ENCODE data around the gene VGLL1. TPM values are rescaled to one million over a fixed set of nuclear protein-coding genes. Genes with fewer than 3 reads are reported as not detected.

The VGLL1 gene
- polyA plus RNA-seq, 3 donors: not detected

DNA sequence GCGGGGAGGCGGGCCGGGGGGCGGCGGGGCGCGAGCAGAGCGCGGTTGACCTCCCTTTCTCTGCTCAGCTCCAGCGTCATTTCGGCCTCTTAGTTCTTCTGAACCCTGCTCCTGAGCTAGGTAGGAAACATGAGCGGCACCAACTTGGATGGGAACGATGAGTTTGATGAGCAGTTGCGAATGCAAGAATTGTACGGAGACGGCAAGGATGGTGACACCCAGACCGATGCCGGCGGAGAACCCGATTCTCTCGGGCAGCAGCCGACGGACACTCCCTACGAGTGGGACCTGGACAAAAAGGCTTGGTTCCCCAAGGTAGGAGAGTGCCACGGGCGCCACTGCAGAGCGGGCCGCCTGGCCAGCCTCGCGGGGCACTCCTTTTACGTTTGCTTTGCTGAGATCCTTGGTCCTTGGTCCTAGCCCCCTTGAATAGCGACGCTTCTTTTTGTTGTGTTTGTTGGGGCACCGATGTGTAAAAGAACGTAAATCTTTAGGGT lies 34.4 kb upstream of the VGLL1 start, which contains the start of gene HTATSF1:
TSS of gene HTATSF1 (plus strand) at position 37 of the 497 bp plus-strand sequence. CDS start at position 130, 93 bp downstream.
- TF ChIP-seq, protein P1, sequence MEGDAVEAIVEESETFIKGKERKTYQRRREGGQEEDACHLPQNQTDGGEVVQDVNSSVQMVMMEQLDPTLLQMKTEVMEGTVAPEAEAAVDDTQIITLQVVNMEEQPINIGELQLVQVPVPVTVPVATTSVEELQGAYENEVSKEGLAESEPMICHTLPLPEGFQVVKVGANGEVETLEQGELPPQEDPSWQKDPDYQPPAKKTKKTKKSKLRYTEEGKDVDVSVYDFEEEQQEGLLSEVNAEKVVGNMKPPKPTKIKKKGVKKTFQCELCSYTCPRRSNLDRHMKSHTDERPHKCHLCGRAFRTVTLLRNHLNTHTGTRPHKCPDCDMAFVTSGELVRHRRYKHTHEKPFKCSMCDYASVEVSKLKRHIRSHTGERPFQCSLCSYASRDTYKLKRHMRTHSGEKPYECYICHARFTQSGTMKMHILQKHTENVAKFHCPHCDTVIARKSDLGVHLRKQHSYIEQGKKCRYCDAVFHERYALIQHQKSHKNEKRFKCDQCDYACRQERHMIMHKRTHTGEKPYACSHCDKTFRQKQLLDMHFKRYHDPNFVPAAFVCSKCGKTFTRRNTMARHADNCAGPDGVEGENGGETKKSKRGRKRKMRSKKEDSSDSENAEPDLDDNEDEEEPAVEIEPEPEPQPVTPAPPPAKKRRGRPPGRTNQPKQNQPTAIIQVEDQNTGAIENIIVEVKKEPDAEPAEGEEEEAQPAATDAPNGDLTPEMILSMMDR (IDR thresholded peaks at IDR 0.05): no peak
- Mint-ChIP-seq H3K4me3 (peak within 1 kb of the TSS; percentile 85 to 91), H3K27me3 (ENCODE audit: low read depth in 3 of 3) (peaks cover 0 to 3% (median 0%) of the 10 kb centered on the region in 3 donors), H3K36me3 (peaks cover 10 to 15% of the 10 kb centered on the region in 2 donors), H3K9me3 (peaks cover 0 to 6% (median 0%) of the 10 kb centered on the region in 7 donors), H3K4me1 (peaks cover 22% of the 10 kb centered on the region), H3K27ac (peak within 1 kb of the TSS; percentile 92 to 97 (median 95))
- Histone ChIP-seq H3K27me3 (ENCODE audit: control insufficient read depth in 2 of 2, insufficient read depth in 2 of 2, low read length in 2 of 2) (no peaks in the 10 kb centered on the region), H3K4me3 (replicated peaks in 1 of 3; ENCODE audit: low read depth in 2 of 3, low read length in 3 of 3) (peak within 1 kb of the TSS; percentile 72 to 98 (median 80)), H3K4me1 (ENCODE audit: control insufficient read depth in 1 of 2, insufficient read depth in 2 of 2, low read length in 2 of 2) (peaks cover 17 to 27% of the 10 kb centered on the region in 2 donors), H2AFZ (ENCODE audit: insufficient read depth, low read depth, low read length, poor library complexity, severe bottlenecking) (peak within 1 kb of the TSS; percentile 80), H4K20me1 (ENCODE audit: insufficient read depth, low read length) (no peaks in the 10 kb centered on the region), H3K4me2 (replicated peaks; ENCODE audit: extremely low read depth, low read length, poor library complexity, severe bottlenecking) (peak within 1 kb of the TSS; percentile 76), H3K79me2 (ENCODE audit: insufficient read depth, low read length) (peaks cover 15% of the 10 kb centered on the region), H3K9ac (ENCODE audit: insufficient read depth, low read length, poor library complexity, severe bottlenecking) (peak within 1 kb of the TSS; percentile 72), H3K9me3 (replicated peaks in 1 of 2; ENCODE audit: control insufficient read depth in 1 of 2, insufficient read depth in 1 of 2, low read length in 2 of 2) (no peaks in the 10 kb centered on the region), H3K27ac (ENCODE audit: low read depth in 1 of 2, low read length in 2 of 2) (peak within 1 kb of the TSS; percentile 74 to 87), H3K36me3 (replicated peaks in 1 of 2; ENCODE audit: control insufficient read depth in 1 of 2, insufficient read depth in 2 of 2, low read length in 2 of 2) (peaks cover 20 to 29% of the 10 kb centered on the region in 2 donors)
- intact Hi-C loops (cut with micrococcal nuclease): no loop called here
- DNase-seq: peak; percentile 0 to 7 (median 3)
- 0% methylated on average over 26 of the region's 35 CpGs for WGBS (ENCODE audit: insufficient coverage)

DNA sequence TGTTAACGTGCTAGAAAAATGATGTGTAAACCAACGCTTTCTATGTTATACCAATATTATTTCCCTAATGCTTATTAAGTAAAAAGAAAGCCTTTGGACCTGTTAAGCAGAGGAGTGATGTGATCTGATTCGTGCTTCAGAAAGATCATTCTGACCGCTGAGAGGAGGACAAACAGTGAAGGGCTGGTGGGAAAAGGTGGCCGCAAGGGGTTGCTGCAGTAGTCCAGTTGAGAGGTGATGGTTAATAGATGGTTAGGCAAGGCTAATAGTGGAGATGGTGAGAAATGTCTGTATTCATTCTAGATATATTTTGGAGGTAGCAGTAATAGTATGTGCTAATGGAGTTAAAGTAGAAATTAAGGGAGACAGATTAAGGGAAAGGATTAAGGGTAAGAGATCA lies 12.9 kb upstream of the VGLL1 start:
- 89% methylated on average over 2 of the region's 5 CpGs for WGBS (ENCODE audit: insufficient coverage)

More for the DNA sequence above, 12.9 kb upstream of the VGLL1 start:
- Histone ChIP-seq H3K79me2 (ENCODE audit: insufficient read depth, low read length) (no peaks in the 10 kb centered on the region), H4K20me1 (ENCODE audit: insufficient read depth, low read length) (no peaks in the 10 kb centered on the region), H3K9me3 (replicated peaks in 1 of 2; ENCODE audit: control insufficient read depth in 1 of 2, insufficient read depth in 1 of 2, low read length in 2 of 2) (no peaks in the 10 kb centered on the region), H3K27me3 (ENCODE audit: control insufficient read depth in 2 of 2, insufficient read depth in 2 of 2, low read length in 2 of 2) (peaks cover 0 to 5% of the 10 kb centered on the region in 2 donors), H3K36me3 (replicated peaks in 1 of 2; ENCODE audit: control insufficient read depth in 1 of 2, insufficient read depth in 2 of 2, low read length in 2 of 2) (no peaks in the 10 kb centered on the region), H2AFZ (ENCODE audit: insufficient read depth, low read depth, low read length, poor library complexity, severe bottlenecking) (no peak overlapping the region), H3K4me1 (ENCODE audit: control insufficient read depth in 1 of 2, insufficient read depth in 2 of 2, low read length in 2 of 2) (no peaks in the 10 kb centered on the region), H3K27ac (ENCODE audit: low read depth in 1 of 2, low read length in 2 of 2) (no peak overlapping the region), H3K4me3 (replicated peaks in 1 of 3; ENCODE audit: low read depth in 2 of 3, low read length in 3 of 3) (no peak overlapping the region), H3K9ac (ENCODE audit: insufficient read depth, low read length, poor library complexity, severe bottlenecking) (no peak overlapping the region), H3K4me2 (replicated peaks; ENCODE audit: extremely low read depth, low read length, poor library complexity, severe bottlenecking) (no peak overlapping the region)
- Mint-ChIP-seq H3K27ac (no peak overlapping the region), H3K4me1 (no peaks in the 10 kb centered on the region), H3K36me3 (no peaks in the 10 kb centered on the region), H3K27me3 (ENCODE audit: low read depth in 3 of 3) (peaks cover 0 to 2% (median 1%) of the 10 kb centered on the region in 3 donors), H3K9me3 (peaks cover 0 to 2% (median 0%) of the 10 kb centered on the region in 7 donors), H3K4me3 (no peak overlapping the region)
- intact Hi-C loops (cut with micrococcal nuclease): no loop called here
- TF ChIP-seq, protein P1 (IDR thresholded peaks at IDR 0.05): no peak
- DNase-seq: no peak

Measured in CD14-positive monocyte (primary cell).